ENCODE measurements around the gene CASZ1. TPM values are rescaled to one million over a fixed set of nuclear protein-coding genes. Genes with fewer than 3 reads are reported as not detected.

CASZ1 gene
- total RNA-seq, 2 experiments from 2014 or later, result 2.9 to 4.1 TPM

DNA sequence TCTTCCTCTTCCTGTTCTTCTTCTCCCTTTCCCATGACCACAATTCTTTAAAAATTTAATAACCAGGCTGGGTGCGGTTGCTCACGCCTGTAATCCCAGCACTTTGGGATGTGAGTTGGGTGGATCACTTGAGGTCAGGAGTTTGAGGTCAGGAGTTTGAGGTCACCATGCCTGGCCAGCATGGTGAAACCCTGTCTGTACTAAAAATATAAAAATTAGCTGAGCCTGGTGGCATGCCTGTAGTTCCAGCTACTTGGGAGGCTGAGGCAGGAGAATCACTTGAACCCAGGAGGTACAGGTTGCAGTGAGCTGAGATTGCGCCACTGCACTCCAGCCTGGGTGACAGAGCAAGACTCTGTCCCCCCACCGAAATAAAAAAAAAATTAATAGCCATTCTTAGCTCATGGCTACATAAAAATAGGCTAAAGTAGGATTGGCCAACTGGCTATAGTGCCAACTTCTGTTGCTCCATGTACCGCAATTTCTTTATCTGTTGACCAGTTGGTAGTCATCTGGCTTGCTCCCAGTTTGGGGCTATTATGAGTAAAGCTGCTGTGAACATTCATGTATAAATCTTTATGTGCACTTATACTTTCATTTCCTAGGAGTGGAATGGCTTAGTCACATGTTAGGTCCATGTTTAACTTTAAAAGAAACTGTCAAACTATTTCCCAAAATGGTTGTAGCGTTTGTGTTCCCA lies 185.4 kb downstream of the CASZ1 start:
- H3K9me3 Mint-ChIP-seq, result no peaks in the 10 kb centered on the region
- TF ChIP-seq, protein P1, sequence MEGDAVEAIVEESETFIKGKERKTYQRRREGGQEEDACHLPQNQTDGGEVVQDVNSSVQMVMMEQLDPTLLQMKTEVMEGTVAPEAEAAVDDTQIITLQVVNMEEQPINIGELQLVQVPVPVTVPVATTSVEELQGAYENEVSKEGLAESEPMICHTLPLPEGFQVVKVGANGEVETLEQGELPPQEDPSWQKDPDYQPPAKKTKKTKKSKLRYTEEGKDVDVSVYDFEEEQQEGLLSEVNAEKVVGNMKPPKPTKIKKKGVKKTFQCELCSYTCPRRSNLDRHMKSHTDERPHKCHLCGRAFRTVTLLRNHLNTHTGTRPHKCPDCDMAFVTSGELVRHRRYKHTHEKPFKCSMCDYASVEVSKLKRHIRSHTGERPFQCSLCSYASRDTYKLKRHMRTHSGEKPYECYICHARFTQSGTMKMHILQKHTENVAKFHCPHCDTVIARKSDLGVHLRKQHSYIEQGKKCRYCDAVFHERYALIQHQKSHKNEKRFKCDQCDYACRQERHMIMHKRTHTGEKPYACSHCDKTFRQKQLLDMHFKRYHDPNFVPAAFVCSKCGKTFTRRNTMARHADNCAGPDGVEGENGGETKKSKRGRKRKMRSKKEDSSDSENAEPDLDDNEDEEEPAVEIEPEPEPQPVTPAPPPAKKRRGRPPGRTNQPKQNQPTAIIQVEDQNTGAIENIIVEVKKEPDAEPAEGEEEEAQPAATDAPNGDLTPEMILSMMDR (IDR thresholded peaks at IDR 0.05), result no peak
- H3K36me3 Mint-ChIP-seq (ENCODE audit: low read depth), result no peaks in the 10 kb centered on the region
- H3K27ac Mint-ChIP-seq, result no peak overlapping the region
- no peak overlapping the region for H3K4me3 Mint-ChIP-seq
- ChIA-PET CTCF (no interaction called here), POLR2A (no interaction called here)
- intact Hi-C loops (cut with micrococcal nuclease), result no loop called here
- DNase-seq (no peak), ATAC-seq (no peak)
- H3K4me1 Mint-ChIP-seq (ENCODE audit: low read depth), result no peaks in the 10 kb centered on the region
- no peaks in the 10 kb centered on the region for H3K27me3 Mint-ChIP-seq

DNA sequence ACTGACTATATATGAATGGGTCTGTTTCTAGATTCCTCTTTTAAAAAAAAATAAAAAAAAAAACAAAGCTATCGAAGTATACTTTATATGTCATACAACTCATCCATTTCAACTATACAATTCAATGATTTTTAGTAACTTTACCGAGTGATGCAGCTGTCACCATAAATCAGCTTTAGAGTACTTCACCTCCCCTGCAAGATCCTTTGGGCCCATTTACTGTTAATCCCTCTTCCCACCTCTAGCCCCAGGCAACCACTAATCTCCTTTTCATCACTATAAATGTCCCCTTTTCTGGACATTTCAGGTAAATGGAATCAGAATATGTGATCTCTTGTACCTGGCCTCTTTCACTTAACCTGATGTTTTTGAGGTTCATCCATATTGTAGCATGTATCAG lies 187.8 kb downstream of the CASZ1 start:
- DNase-seq (no peak), ATAC-seq (no peak)
- Mint-ChIP-seq H3K27me3 (no peaks in the 10 kb centered on the region), H3K4me3 (no peak overlapping the region), H3K4me1 (ENCODE audit: low read depth) (no peaks in the 10 kb centered on the region), H3K36me3 (ENCODE audit: low read depth) (no peaks in the 10 kb centered on the region), H3K9me3 (no peaks in the 10 kb centered on the region), H3K27ac (no peak overlapping the region)
- TF ChIP-seq, protein P1 (IDR thresholded peaks at IDR 0.05), result no peak
- ChIA-PET CTCF (no interaction called here), POLR2A (no interaction called here)
- intact Hi-C loops (cut with micrococcal nuclease), result no loop called here

DNA sequence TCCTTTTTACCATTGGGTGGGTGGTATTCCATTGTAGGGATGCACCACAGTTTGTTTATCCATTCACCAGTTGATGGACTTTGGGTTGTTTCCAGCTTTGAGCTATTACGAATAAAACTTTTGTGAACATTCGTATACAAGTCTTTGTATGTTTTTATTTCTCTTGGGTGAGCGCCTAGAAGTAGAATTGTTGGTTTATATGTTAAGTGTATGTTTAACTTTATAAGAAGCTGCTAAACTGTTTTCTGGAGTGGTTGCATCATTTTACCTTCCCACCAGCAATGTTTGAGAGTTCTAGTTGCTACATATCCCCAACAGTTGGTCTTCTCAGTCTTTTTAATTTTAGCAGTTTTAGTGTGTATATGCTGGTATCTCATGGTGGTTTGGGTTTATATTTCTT lies 189.2 kb downstream of the CASZ1 start:
- intact Hi-C loops (cut with micrococcal nuclease), result no loop called here
- no peaks in the 10 kb centered on the region for H3K4me1 Mint-ChIP-seq (ENCODE audit: low read depth)
- DNase-seq (no peak), ATAC-seq (no peak)
- H3K9me3 Mint-ChIP-seq, result no peaks in the 10 kb centered on the region
- TF ChIP-seq, protein P1 (IDR thresholded peaks at IDR 0.05), result no peak
- H3K27ac Mint-ChIP-seq, result no peak overlapping the region
- H3K4me3 Mint-ChIP-seq, result no peak overlapping the region
- ChIA-PET POLR2A (no interaction called here), CTCF (no interaction called here)
- H3K36me3 Mint-ChIP-seq (ENCODE audit: low read depth), result no peaks in the 10 kb centered on the region
- no peaks in the 10 kb centered on the region for H3K27me3 Mint-ChIP-seq

DNA sequence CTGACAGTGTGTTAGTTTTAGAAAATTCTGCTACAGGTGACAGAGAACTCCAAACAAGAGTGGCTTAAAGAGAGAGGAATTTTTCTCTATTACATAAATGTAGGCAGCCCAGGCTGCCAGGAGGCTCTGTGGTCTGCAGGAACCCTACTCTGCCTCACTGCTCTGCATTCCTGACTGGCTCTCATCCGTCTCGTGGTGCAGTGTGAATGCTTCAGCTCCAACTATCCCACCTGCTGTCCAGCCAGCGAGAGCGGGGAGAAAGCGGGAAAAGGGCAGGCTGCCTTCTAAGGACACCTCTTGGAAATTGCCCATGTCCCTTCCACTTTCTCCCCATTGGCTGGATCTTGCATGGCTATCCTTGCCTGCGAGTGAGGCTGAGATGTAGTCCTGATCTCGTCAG lies 190.4 kb downstream of the CASZ1 start:
- H3K4me3 Mint-ChIP-seq, result no peak overlapping the region
- no peak for ATAC-seq
- CTCF ChIA-PET, result no interaction called here
- no peaks in the 10 kb centered on the region for H3K4me1 Mint-ChIP-seq (ENCODE audit: low read depth)
- no peaks in the 10 kb centered on the region for H3K27me3 Mint-ChIP-seq
- POLR2A ChIA-PET, result interaction anchor here (1.1 kb wide), 1 partner anchor 9 kb away, joined by 4 read pairs; no protein-coding TSS in a partner anchor
- intact Hi-C loops (cut with micrococcal nuclease), result no loop called here
- TF ChIP-seq, protein P1 (IDR thresholded peaks at IDR 0.05), result no peak
- H3K9me3 Mint-ChIP-seq, result no peaks in the 10 kb centered on the region
- H3K27ac Mint-ChIP-seq, result no peak overlapping the region
- no peak for DNase-seq
- H3K36me3 Mint-ChIP-seq (ENCODE audit: low read depth), result peaks cover 3% of the 10 kb centered on the region

DNA sequence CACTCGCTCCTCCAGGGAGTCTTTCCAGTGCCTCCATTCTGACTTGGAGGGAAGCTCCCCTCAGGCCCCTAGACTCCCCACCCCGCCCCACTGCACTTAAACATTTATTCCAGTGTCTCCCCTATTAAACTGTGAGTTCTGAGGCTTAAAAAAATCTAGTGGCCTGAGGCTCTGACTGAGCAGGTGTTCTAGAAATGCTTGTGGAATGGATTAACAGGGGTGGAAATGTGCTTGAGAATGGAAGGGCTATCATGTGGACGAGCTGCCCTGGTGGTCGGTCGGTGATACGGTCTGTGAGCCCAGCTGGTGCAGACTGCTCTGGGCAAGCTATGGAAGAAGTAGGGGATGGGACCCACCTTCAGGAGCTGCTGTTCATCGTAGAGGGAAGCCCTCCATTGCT lies 191.5 kb downstream of the CASZ1 start:
- CTCF ChIA-PET, result no interaction called here
- no peaks in the 10 kb centered on the region for H3K27me3 Mint-ChIP-seq
- no peaks in the 10 kb centered on the region for H3K9me3 Mint-ChIP-seq
- TF ChIP-seq, protein P1 (IDR thresholded peaks at IDR 0.05), result no peak
- ATAC-seq (no peak), DNase-seq (no peak)
- H3K4me3 Mint-ChIP-seq, result no peak overlapping the region
- H3K4me1 Mint-ChIP-seq (ENCODE audit: low read depth), result no peaks in the 10 kb centered on the region
- H3K27ac Mint-ChIP-seq, result no peak overlapping the region
- POLR2A ChIA-PET, result no interaction called here
- intact Hi-C loops (cut with micrococcal nuclease), result no loop called here
- H3K36me3 Mint-ChIP-seq (ENCODE audit: low read depth), result peaks cover 3% of the 10 kb centered on the region
